Upper lobe of left lung (tissue), 4 donors: ENCODE results near the gene PSMB2.

ENCODE experiments used
- POLR2AphosphoS5 ChIP-seq, 2 donors: sonication (generic); formaldehyde crosslinking; IDR thresholded peaks; one replicate each; pipeline ENCODE4 v1.5.1; 2017; ENCODE audit warnings: antibody characterized with exemption in 2 of 2
- TF ChIP-seq, protein P1 (sequence below), 6 experiments: fragments of 450-650 bp in 4 of 6; fragments of 200-600 bp in 2 of 6; sonication (generic) in 2 of 6; IDR thresholded peaks; one replicate each; pipeline ENCODE4 v1.5.1; 2016 to 2019; ENCODE audit warnings: antibody characterized with exemption in 6 of 6

DNA sequence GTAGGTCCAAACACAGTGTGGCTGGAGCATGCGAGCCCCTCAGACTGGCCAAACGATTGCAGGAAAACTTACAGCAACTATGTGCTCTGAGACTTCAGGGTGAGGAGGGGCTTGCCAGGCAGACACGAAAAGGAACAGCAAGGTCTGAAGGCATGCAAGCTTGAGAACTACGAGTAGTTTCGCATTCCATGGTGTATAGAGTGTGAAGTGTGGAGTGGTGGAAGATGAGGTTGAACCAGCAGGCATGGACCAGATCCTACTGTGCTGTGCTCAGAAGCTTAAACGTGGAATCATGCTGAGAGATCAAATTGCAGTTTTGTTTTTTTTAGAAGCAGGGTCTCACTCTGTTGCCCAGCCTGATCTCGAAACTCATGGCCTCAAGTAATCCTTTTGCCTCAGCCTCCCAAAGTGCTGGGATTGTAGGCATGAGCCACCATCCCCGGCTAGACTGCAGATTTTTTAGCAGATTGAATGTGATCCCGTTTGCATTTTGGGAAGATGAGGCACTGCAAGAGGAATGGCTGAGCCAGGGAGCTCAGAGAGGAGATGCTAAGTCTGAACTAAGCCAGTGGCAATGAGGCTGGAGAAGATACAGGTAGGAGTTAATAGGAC lies 73.3 kb downstream of the PSMB2 start:
- TF ChIP-seq, protein P1, sequence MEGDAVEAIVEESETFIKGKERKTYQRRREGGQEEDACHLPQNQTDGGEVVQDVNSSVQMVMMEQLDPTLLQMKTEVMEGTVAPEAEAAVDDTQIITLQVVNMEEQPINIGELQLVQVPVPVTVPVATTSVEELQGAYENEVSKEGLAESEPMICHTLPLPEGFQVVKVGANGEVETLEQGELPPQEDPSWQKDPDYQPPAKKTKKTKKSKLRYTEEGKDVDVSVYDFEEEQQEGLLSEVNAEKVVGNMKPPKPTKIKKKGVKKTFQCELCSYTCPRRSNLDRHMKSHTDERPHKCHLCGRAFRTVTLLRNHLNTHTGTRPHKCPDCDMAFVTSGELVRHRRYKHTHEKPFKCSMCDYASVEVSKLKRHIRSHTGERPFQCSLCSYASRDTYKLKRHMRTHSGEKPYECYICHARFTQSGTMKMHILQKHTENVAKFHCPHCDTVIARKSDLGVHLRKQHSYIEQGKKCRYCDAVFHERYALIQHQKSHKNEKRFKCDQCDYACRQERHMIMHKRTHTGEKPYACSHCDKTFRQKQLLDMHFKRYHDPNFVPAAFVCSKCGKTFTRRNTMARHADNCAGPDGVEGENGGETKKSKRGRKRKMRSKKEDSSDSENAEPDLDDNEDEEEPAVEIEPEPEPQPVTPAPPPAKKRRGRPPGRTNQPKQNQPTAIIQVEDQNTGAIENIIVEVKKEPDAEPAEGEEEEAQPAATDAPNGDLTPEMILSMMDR (IDR thresholded peaks at IDR 0.05) = no peak
- no peak for TF ChIP-seq POLR2AphosphoS5 (IDR thresholded peaks at IDR 0.05)
